Spleen (tissue), 11 donors: ENCODE results near the gene CPN2. TPM values are rescaled to one million over a fixed set of nuclear protein-coding genes. Genes with fewer than 3 reads are reported as not detected.

ENCODE experiments used
- DNase-seq: peaks from one replicate; pipeline ENCODE4 v3.0.0-alpha.2; 2020
- H3K27ac ChIP-seq, 8 donors: fragments of 200-600 bp; sonication (generic) in 7 of 8; 1 replicate in 4 of 8; 2 replicates in 4 of 8; pipeline versions ENCODE4 v1.5.0 to v1.8.0; 2016 to 2021; ENCODE audit warnings: inconsistent platforms in 4 of 8, mild to moderate bottlenecking in 4 of 8, moderate library complexity in 1 of 8
- H3K27me3 ChIP-seq, 7 donors: fragments of 200-600 bp; sonication (generic) in 6 of 7; replicated peaks in 1 of 7; 1 replicate in 4 of 7; 2 replicates in 3 of 7; pipeline versions ENCODE4 v1.5.0 to v1.8.0; 2016 to 2021; ENCODE audit warnings: inconsistent platforms in 3 of 7, mild to moderate bottlenecking in 1 of 7
- H3K36me3 ChIP-seq, 6 donors: fragments of 200-600 bp; sonication (generic) in 5 of 6; 1 replicate in 4 of 6; 2 replicates in 2 of 6; pipeline versions ENCODE4 v1.5.0 to v1.8.0; 2016 to 2021; ENCODE audit warnings: inconsistent platforms in 2 of 6
- H3K4me1 ChIP-seq, 6 donors: fragments of 200-600 bp; sonication (generic) in 5 of 6; 1 replicate in 3 of 6; 2 replicates in 3 of 6; pipeline versions ENCODE4 v1.5.0 to v1.8.0; 2016 to 2021; ENCODE audit warnings: inconsistent platforms in 3 of 6
- H3K4me3 ChIP-seq, 8 donors: fragments of 200-600 bp; sonication (generic) in 7 of 8; 1 replicate in 4 of 8; 2 replicates in 4 of 8; pipeline versions ENCODE4 v1.5.0 to v1.8.0; 2016 to 2021; ENCODE audit warnings: inconsistent platforms in 4 of 8, mild to moderate bottlenecking in 4 of 8, moderate library complexity in 2 of 8
- H3K9me3 ChIP-seq, 8 donors: fragments of 200-600 bp; sonication (generic) in 7 of 8; 1 replicate in 4 of 8; 2 replicates in 4 of 8; pipeline versions ENCODE4 v1.5.0 to v1.8.0; 2016 to 2021; ENCODE audit warnings: inconsistent platforms in 4 of 8
- CTCF ChIP-seq, 11 experiments: fragments of 200-600 bp in 7 of 11; fragments of 450-650 bp in 4 of 11; sonication (generic) in 4 of 11; IDR thresholded peaks in 8 of 11; conservative IDR thresholded peaks in 3 of 11; 1 replicate in 7 of 11; 2 replicates in 4 of 11; pipeline versions ENCODE4 v1.4.0 to v1.8.0; 2016 to 2021; ENCODE audit warnings: antibody characterized with exemption in 11 of 11, inconsistent platforms in 4 of 11, mild to moderate bottlenecking in 1 of 11
- POLR2A ChIP-seq, 3 donors: fragments of 450-650 bp; IDR thresholded peaks; one replicate each; pipeline ENCODE4 v1.5.1; 2017; ENCODE audit warnings: antibody characterized with exemption in 3 of 3, mild to moderate bottlenecking in 1 of 3
- POLR2AphosphoS5 ChIP-seq, 3 donors: sonication (generic); formaldehyde crosslinking; IDR thresholded peaks; one replicate each; pipeline ENCODE4 v1.5.1; 2017; ENCODE audit warnings: antibody characterized with exemption in 3 of 3
- WGBS, 5 donors: extraction: QIAGEN DNeasy Blood & Tissue Kit in 3 of 5; methylation state at CpG; one replicate each; pipeline versions ENCODE4 v1.1.5 to v1.1.7; 2013 to 2018; 5-methylcytosine and 5-hydroxymethylcytosine counted together
- intact Hi-C: fragments of 100-400 bp; cut with DNase I; formaldehyde crosslinking; loops from one replicate; pipeline ENCODE4 v1.15.0; 2023; ENCODE audit warnings: low total_unique reads
- polyA plus RNA-seq, 3 donors: library from polyadenylated mRNA; stranded (reverse); fragments of 200-250 nt; gene quantifications; one replicate each; pipeline ENCODE4 v1.2.1, GENCODE V29; 2013
- total RNA-seq, 7 donors: library from RNA; depleted of rRNA in 3 of 7; stranded (reverse); fragments of >200 nt in 3 of 7; fragmentation: NEBNext Ultra II Directional in 4 of 7; extraction: Animal tissue kit (Norgen Biotek cat#: 25700) in 4 of 7; gene quantifications; one replicate each; pipeline versions ENCODE4 v1.1.0 to v1.2.1, GENCODE V29; 2016 to 2021
- donor health status: healthy with polysubstance abuse.
- donor health status: DM: no; HTN: no; CAD: no; lungs with moderate emphysema.
- donor health status: DM: no; HTN: no; CAD: no.
- donor health status: Bipolar disorder and iron deficiency.
- donor health status: healthy.
- donor health status: DM: no; HTN: no; CAD: no.
- donor health status: DM: yes; HTN: yes; CAD: no.

The CPN2 gene
- total and polyA plus RNA-seq, 10 donors = 0.26 to 4.4 (median 0.76) TPM

GRCh38 chr3:194296454-194297263, 54.5 kb downstream of the CPN2 start:
- WGBS, 5 donors = 39 to 71% (median 46%) methylated on average over 41 to 47 of the region's 47 CpGs
- intact Hi-C loops = no loop called here
- peak overlapping the region in 5 of 8 donors; percentile 33 to 48 (median 38) for H3K27ac ChIP-seq
- H3K4me3 ChIP-seq = peak overlapping the region in 6 of 8 donors; percentile 3 to 47 (median 17)
- peaks cover 0 to 21% (median 0%) of the 10 kb centered on the region in 7 donors for H3K27me3 ChIP-seq
- no peaks in the 10 kb centered on the region for H3K36me3 ChIP-seq
- H3K4me1 ChIP-seq = peaks cover 5 to 34% (median 13%) of the 10 kb centered on the region in 6 donors
- TF ChIP-seq POLR2A (IDR thresholded peaks at IDR 0.05) = no peak
- peak; percentile 83 for DNase-seq
- no peaks in the 10 kb centered on the region for H3K9me3 ChIP-seq

- no peak overlapping the region for H3K27ac ChIP-seq
- H3K9me3 ChIP-seq = peaks cover 0 to 11% (median 2%) of the 10 kb centered on the region in 8 donors
- H3K4me3 ChIP-seq = no peak overlapping the region
- peaks cover 0 to 21% (median 0%) of the 10 kb centered on the region in 7 donors for H3K27me3 ChIP-seq
- intact Hi-C loops = no loop called here
- no peak for DNase-seq
- peaks cover 0 to 29% (median 13%) of the 10 kb centered on the region in 6 donors for H3K4me1 ChIP-seq
- 91 to 100% (median 95%) methylated on average over 5 of the region's 5 CpGs for WGBS, 5 donors
- H3K36me3 ChIP-seq = no peaks in the 10 kb centered on the region
- TF ChIP-seq POLR2A (IDR thresholded peaks at IDR 0.05) (no peak), CTCF (IDR thresholded peaks at IDR 0.05 in 8 of 11, conservative IDR thresholded peaks at IDR 0.05 in 3 of 11) (no peak), POLR2AphosphoS5 (IDR thresholded peaks at IDR 0.05) (no peak)
Measured at GRCh38 chr3:194294895-194295214, 56.3 kb downstream of the CPN2 start.

- no peak overlapping the region for H3K4me3 ChIP-seq
- peaks cover 0 to 21% (median 0%) of the 10 kb centered on the region in 7 donors for H3K27me3 ChIP-seq
- intact Hi-C loops = no loop called here
- WGBS, 5 donors = 85 to 93% (median 85%) methylated on average over 10 of the region's 10 CpGs
- peaks cover 0 to 28% (median 13%) of the 10 kb centered on the region in 6 donors for H3K4me1 ChIP-seq
- peaks cover 0 to 11% (median 2%) of the 10 kb centered on the region in 8 donors for H3K9me3 ChIP-seq
- no peak for TF ChIP-seq POLR2AphosphoS5 (IDR thresholded peaks at IDR 0.05)
- TF ChIP-seq CTCF (IDR thresholded peaks at IDR 0.05 in 8 of 11, conservative IDR thresholded peaks at IDR 0.05 in 3 of 11) = no peak
- no peak for TF ChIP-seq POLR2A (IDR thresholded peaks at IDR 0.05)
- H3K36me3 ChIP-seq = no peaks in the 10 kb centered on the region
- DNase-seq = peak; percentile 63
- no peak overlapping the region for H3K27ac ChIP-seq
Measured at GRCh38 chr3:194294199-194294894, 56.8 kb downstream of the CPN2 start.

- DNase-seq = no peak
- peaks cover 0 to 21% (median 0%) of the 10 kb centered on the region in 7 donors for H3K27me3 ChIP-seq
- TF ChIP-seq POLR2A (IDR thresholded peaks at IDR 0.05) = no peak
- no peak for TF ChIP-seq POLR2AphosphoS5 (IDR thresholded peaks at IDR 0.05)
- TF ChIP-seq CTCF (IDR thresholded peaks at IDR 0.05 in 8 of 11, conservative IDR thresholded peaks at IDR 0.05 in 3 of 11) = no peak
- no peak overlapping the region for H3K4me3 ChIP-seq
- peaks cover 0 to 11% (median 2%) of the 10 kb centered on the region in 8 donors for H3K9me3 ChIP-seq
- H3K27ac ChIP-seq = no peak overlapping the region
- peaks cover 0 to 28% (median 13%) of the 10 kb centered on the region in 6 donors for H3K4me1 ChIP-seq
- no peaks in the 10 kb centered on the region for H3K36me3 ChIP-seq
- 57 to 82% (median 73%) methylated on average over 2 of the region's 2 CpGs for WGBS, 5 donors
- intact Hi-C loops = no loop called here
Measured at GRCh38 chr3:194293546-194294198, 57.5 kb downstream of the CPN2 start.
